ENCODE measurements around the gene PRSS50.

DNA sequence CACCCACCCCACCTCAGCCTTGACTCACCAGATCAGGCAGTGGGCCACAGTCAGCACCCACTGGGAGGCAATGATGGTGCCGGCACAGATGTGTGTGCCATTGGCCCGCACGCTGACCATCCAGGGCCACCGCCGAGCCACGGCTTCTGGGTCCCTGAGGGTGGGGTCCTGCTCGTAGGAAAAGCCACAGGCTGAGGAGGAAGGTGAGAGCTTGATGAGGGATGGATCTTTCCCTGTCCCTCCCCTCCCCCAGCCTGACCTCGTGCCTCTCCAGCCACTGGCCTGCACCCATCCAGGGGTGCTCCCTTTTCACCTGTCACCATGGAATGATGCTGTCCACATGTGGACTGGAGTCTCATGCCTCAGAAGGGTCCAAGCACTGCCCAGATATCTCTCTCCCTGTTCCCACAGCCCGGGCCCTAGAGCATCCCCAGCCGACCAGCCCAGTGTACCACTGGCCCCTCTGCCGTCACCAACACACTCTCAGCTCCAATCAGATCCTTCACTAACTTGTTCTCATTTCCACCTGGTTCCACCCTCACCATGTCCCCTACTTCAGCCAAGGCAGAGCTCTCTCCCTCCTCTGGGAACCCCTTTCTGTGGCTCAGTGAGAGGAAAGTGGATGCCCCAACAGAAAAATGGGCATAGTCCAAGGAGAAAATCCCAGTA is 2.0 kb downstream of the PRSS50 start:
- TF ChIP-seq TAF1 (IDR thresholded peaks at IDR 0.05; ENCODE audit: borderline replicate concordance, low read depth, low read length) = no peak
- TF ChIP-seq, protein P1, sequence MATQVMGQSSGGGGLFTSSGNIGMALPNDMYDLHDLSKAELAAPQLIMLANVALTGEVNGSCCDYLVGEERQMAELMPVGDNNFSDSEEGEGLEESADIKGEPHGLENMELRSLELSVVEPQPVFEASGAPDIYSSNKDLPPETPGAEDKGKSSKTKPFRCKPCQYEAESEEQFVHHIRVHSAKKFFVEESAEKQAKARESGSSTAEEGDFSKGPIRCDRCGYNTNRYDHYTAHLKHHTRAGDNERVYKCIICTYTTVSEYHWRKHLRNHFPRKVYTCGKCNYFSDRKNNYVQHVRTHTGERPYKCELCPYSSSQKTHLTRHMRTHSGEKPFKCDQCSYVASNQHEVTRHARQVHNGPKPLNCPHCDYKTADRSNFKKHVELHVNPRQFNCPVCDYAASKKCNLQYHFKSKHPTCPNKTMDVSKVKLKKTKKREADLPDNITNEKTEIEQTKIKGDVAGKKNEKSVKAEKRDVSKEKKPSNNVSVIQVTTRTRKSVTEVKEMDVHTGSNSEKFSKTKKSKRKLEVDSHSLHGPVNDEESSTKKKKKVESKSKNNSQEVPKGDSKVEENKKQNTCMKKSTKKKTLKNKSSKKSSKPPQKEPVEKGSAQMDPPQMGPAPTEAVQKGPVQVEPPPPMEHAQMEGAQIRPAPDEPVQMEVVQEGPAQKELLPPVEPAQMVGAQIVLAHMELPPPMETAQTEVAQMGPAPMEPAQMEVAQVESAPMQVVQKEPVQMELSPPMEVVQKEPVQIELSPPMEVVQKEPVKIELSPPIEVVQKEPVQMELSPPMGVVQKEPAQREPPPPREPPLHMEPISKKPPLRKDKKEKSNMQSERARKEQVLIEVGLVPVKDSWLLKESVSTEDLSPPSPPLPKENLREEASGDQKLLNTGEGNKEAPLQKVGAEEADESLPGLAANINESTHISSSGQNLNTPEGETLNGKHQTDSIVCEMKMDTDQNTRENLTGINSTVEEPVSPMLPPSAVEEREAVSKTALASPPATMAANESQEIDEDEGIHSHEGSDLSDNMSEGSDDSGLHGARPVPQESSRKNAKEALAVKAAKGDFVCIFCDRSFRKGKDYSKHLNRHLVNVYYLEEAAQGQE (IDR thresholded peaks at IDR 0.05; ENCODE audit: low read depth, low read length) = no peak
- TF ChIP-seq, protein P2, sequence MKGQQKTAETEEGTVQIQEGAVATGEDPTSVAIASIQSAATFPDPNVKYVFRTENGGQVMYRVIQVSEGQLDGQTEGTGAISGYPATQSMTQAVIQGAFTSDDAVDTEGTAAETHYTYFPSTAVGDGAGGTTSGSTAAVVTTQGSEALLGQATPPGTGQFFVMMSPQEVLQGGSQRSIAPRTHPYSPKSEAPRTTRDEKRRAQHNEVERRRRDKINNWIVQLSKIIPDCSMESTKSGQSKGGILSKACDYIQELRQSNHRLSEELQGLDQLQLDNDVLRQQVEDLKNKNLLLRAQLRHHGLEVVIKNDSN (IDR thresholded peaks at IDR 0.05; ENCODE audit: borderline replicate concordance, low read depth) = no peak
- no peak for TF ChIP-seq EP300 (IDR thresholded peaks at IDR 0.05; ENCODE audit: borderline replicate concordance in 1 of 2, low read depth in 1 of 2, low read length in 1 of 2)
- TF ChIP-seq, protein P3, sequence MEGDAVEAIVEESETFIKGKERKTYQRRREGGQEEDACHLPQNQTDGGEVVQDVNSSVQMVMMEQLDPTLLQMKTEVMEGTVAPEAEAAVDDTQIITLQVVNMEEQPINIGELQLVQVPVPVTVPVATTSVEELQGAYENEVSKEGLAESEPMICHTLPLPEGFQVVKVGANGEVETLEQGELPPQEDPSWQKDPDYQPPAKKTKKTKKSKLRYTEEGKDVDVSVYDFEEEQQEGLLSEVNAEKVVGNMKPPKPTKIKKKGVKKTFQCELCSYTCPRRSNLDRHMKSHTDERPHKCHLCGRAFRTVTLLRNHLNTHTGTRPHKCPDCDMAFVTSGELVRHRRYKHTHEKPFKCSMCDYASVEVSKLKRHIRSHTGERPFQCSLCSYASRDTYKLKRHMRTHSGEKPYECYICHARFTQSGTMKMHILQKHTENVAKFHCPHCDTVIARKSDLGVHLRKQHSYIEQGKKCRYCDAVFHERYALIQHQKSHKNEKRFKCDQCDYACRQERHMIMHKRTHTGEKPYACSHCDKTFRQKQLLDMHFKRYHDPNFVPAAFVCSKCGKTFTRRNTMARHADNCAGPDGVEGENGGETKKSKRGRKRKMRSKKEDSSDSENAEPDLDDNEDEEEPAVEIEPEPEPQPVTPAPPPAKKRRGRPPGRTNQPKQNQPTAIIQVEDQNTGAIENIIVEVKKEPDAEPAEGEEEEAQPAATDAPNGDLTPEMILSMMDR (IDR thresholded peaks at IDR 0.05) = no peak
- no peak for TF ChIP-seq SIN3A (IDR thresholded peaks at IDR 0.05; ENCODE audit: borderline replicate concordance, low read depth, low read length)
- TF ChIP-seq, protein P4, sequence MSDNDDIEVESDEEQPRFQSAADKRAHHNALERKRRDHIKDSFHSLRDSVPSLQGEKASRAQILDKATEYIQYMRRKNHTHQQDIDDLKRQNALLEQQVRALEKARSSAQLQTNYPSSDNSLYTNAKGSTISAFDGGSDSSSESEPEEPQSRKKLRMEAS (IDR thresholded peaks at IDR 0.05; ENCODE audit: low read depth) = no peak
- TF ChIP-seq, protein P5, sequence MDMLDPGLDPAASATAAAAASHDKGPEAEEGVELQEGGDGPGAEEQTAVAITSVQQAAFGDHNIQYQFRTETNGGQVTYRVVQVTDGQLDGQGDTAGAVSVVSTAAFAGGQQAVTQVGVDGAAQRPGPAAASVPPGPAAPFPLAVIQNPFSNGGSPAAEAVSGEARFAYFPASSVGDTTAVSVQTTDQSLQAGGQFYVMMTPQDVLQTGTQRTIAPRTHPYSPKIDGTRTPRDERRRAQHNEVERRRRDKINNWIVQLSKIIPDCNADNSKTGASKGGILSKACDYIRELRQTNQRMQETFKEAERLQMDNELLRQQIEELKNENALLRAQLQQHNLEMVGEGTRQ (IDR thresholded peaks at IDR 0.05; ENCODE audit: borderline replicate concordance, low read depth, low read length) = no peak
- no peak for TF ChIP-seq RFX5 (IDR thresholded peaks at IDR 0.05; ENCODE audit: low read length)
- no peak for TF ChIP-seq EZH2phosphoT487 (IDR thresholded peaks at IDR 0.05; ENCODE audit: borderline replicate concordance, low read depth)
- no peak for TF ChIP-seq JUND (IDR thresholded peaks at IDR 0.05)
